Pancreas (tissue), 10 donors: Measurements from ENCODE around the gene PDSS1. TPM values are rescaled to one million over a fixed set of nuclear protein-coding genes. Genes with fewer than 3 reads are reported as not detected.

Source experiments
- ATAC-seq, 4 donors: fragments of 200-7000 bp; cut with Tn5 transposase; one replicate each; pipeline versions ENCODE4 v1.8.0 to v1.9.1; 2020; ENCODE audit warnings: mild to moderate bottlenecking in 4 of 4, moderate library complexity in 4 of 4
- DNase-seq, 6 donors: peaks; one replicate each; pipeline ENCODE4 v3.0.0-alpha.2; 2020
- FAIRE-seq: peaks from 2 replicates; lab custom pipeline; 2012; peaks lifted over from hg19 to GRCh38; lab: Jason Lieb, UNC
- H3K27ac ChIP-seq, 4 donors: fragments of 200-600 bp; sonication (generic); 1 replicate in 3 of 4; 2 replicates in 1 of 4; pipeline versions ENCODE4 v1.5.0 to v1.8.0; 2020
- H3K27me3 ChIP-seq, 4 donors: fragments of 200-600 bp; one replicate each; pipeline ENCODE4 v1.8.0; 2021
- H3K36me3 ChIP-seq, 3 donors: fragments of 200-600 bp; sonication (generic) in 1 of 3; one replicate each; pipeline versions ENCODE4 v1.5.0 to v1.8.0; 2020 to 2021
- H3K4me1 ChIP-seq, 3 donors: fragments of 200-600 bp; one replicate each; pipeline ENCODE4 v1.8.0; 2021
- H3K4me3 ChIP-seq, 4 donors: fragments of 200-600 bp; sonication (generic) in 2 of 4; one replicate each; pipeline versions ENCODE4 v1.5.0 to v1.8.0; 2020 to 2021
- H3K9me3 ChIP-seq, 4 donors: fragments of 200-600 bp; one replicate each; pipeline ENCODE4 v1.8.0; 2021
- WGBS, 2 donors: extraction: QIAGEN DNeasy Blood & Tissue Kit; methylation state at CpG; one replicate each; pipeline ENCODE4 v1.1.7; 2013; 5-methylcytosine and 5-hydroxymethylcytosine counted together
- intact Hi-C, 3 donors: fragments of 100-400 bp; cut with DNase I; formaldehyde crosslinking; loops; one replicate each; pipeline versions ENCODE4 v1.11.1 to v1.14.2; 2022
- polyA plus RNA-seq, 2 donors: library from polyadenylated mRNA; stranded (reverse); fragments of 200-250 nt; gene quantifications; one replicate each; pipeline ENCODE4 v1.2.3, GENCODE V29; 2013
- total RNA-seq, 6 donors: library from RNA; stranded (reverse); fragmentation: NEBNext Ultra II Directional in 4 of 6; extraction: Animal tissue kit (Norgen Biotek cat#: 25700) in 4 of 6; gene quantifications; one replicate each; pipeline versions ENCODE4 v1.2.1 to v1.2.4, GENCODE V29; 2021 to 2023
- TF ChIP-seq, protein P1 (sequence below), 4 donors: fragments of 200-600 bp; sonication (generic) in 3 of 4; IDR thresholded peaks; one replicate each; pipeline versions ENCODE4 v1.5.0 to v1.8.0; 2021; ENCODE audit warnings: antibody characterized with exemption in 4 of 4
- donor health status: healthy with polysubstance abuse.
- donor health status: DM: no; HTN: no; CAD: no; lungs with moderate emphysema.
- donor health status: DM: no; HTN: no; CAD: no.
- donor health status: control.
- donor health status: control.
- donor health status: Bipolar disorder and iron deficiency.
- donor health status: DM: yes; HTN: yes; CAD: no.
- donor health status: DM: no; HTN: no; CAD: no.
- donor health status: DM: no; HTN: no; CAD: no.
- donor health status: DM: yes; HTN: yes; CAD: no.

Gene PDSS1
- total and polyA plus RNA-seq, 8 donors, result 0.69 to 3.1 (median 1.8) TPM

DNA sequence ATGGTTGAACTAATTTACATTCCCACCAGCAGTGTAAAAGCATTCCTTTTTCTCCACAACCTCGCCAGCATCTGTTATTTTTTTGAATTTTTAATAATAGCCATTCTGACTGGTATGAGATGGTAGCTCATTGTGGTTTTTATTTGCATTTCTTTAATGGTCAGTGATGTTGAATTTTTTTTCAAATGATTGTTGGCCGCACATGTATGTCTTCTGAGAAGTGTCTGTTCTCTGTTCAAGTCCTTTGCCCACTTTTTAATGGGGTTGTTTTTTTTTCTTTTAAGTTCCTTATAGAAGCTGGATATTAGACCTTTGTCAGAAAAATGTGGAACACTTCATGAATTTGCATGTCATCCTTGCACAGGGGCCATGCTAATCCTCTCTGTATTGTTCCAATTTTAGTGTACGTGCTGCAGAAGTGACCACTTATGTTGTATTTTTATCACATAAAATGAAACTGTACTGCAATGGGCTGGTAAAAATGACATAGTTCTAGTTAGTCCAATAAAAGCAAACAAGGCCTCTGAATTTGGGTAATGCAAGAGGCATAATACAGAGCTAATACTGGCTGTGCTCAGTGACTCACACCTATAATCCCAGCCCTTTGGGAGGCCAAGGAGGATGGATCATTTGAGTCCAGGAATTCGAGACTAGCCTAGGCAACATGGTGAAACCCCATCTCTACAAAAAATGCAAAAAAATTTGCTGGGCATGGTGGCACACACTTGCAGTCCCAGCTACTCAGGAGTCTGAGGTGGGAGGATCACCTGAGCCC is 92.9 kb downstream of the PDSS1 start:
- Histone ChIP-seq H3K4me3 (no peak overlapping the region), H3K36me3 (no peaks in the 10 kb centered on the region), H3K27me3 (no peaks in the 10 kb centered on the region), H3K27ac (no peak overlapping the region), H3K9me3 (no peaks in the 10 kb centered on the region), H3K4me1 (peaks cover 0 to 7% (median 0%) of the 10 kb centered on the region in 3 donors)
- no peak for ATAC-seq
- 96 to 97% methylated on average over 4 of the region's 4 CpGs for WGBS, 2 donors
- DNase-seq, result no peak
- intact Hi-C loops, result no loop called here
- no peak for FAIRE-seq
- TF ChIP-seq, protein P1, sequence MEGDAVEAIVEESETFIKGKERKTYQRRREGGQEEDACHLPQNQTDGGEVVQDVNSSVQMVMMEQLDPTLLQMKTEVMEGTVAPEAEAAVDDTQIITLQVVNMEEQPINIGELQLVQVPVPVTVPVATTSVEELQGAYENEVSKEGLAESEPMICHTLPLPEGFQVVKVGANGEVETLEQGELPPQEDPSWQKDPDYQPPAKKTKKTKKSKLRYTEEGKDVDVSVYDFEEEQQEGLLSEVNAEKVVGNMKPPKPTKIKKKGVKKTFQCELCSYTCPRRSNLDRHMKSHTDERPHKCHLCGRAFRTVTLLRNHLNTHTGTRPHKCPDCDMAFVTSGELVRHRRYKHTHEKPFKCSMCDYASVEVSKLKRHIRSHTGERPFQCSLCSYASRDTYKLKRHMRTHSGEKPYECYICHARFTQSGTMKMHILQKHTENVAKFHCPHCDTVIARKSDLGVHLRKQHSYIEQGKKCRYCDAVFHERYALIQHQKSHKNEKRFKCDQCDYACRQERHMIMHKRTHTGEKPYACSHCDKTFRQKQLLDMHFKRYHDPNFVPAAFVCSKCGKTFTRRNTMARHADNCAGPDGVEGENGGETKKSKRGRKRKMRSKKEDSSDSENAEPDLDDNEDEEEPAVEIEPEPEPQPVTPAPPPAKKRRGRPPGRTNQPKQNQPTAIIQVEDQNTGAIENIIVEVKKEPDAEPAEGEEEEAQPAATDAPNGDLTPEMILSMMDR (IDR thresholded peaks at IDR 0.05), result no peak

DNA sequence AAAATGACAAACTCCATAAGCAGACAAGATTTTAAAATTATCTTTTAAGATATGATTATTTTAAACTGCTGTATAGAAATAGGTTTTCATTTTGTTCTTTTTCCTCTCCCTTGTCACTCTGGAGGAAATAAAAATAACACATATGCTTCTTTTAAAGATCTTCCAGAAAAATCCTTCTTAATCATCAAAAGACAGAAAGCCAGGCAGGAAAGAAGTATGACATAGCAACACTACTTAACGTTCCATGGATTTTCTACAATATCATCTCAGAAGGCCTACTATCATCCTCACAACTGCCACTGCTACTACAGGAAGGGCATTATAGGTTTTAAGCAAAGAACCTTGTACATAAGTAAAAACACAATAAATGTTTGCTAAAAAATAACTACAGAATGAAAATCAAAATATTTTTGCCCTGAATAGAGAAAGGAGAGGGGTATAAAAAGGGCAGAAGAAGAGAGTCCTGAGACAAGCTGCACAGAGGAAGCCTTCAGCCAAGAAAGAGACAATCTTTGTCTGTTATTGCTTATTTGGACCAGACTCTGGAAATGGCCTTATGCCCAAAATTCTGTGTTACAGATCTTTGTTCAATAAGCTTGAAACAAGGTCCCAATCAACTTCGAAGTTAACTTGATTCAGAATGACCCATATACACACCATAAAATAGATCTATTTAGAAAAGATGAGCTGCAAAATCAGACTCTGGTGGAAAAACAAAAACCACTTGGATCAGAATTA is 95.4 kb downstream of the PDSS1 start:
- TF ChIP-seq, protein P1 (IDR thresholded peaks at IDR 0.05), result no peak
- DNase-seq (no peak), FAIRE-seq (no peak), ATAC-seq (no peak)
- H3K4me3 ChIP-seq, result no peak overlapping the region
- peaks cover 0 to 7% (median 0%) of the 10 kb centered on the region in 3 donors for H3K4me1 ChIP-seq
- H3K36me3 ChIP-seq, result no peaks in the 10 kb centered on the region
- no peaks in the 10 kb centered on the region for H3K9me3 ChIP-seq
- 32 to 37% methylated on average over 2 of the region's 2 CpGs for WGBS, 2 donors
- intact Hi-C loops, result no loop called here
- H3K27me3 ChIP-seq, result no peaks in the 10 kb centered on the region
- H3K27ac ChIP-seq, result no peak overlapping the region

Other genes with a start within 250 kb of the PDSS1 start
- 10 to 100 TPM; 13.0 to 30.0 (median 19.2) TPM for gene ABI1, start 163.3 kb downstream of the PDSS1 start, total RNA-seq
- 10 to 100 TPM; 13.1 to 18.1 TPM for gene ABI1, start 163.3 kb downstream of the PDSS1 start, polyA plus RNA-seq